PC-9 (cell line): ENCODE measurements around the gene BCKDHA. TPM values are rescaled to one million over a fixed set of nuclear protein-coding genes. Genes with fewer than 3 reads are reported as not detected.

Experiments used
- BruUV-seq: library from RNA; stranded (reverse); fragments of 400-500 nt; replicated peaks from 2 replicates; lab custom pipeline; 2021; lab: Mats Ljungman, UMichigan
- CTCF ChIA-PET: fragments of 300-600 bp; sonication (Branson Sonifier 250); formaldehyde crosslinking; loops from one replicate; lab custom pipeline; 2022; ENCODE audit warnings: antibody characterized with exemption; lab: Charles Lee
- POLR2A ChIA-PET: fragments of 300-600 bp; sonication (Branson Sonifier 250); formaldehyde crosslinking; loops from one replicate; lab custom pipeline; 2022; ENCODE audit warnings: antibody characterized with exemption; ENCODE audit not compliant: unreplicated experiment; lab: Charles Lee
- DNase-seq, 2 experiments: peaks; one replicate each; pipeline versions ENCODE4 v3.0.0 to v3.0.0-alpha.2; 2015 to 2022; ENCODE audit warnings: mixed read lengths in 1 of 2
- H2AFZ ChIP-seq: fragments of 200-600 bp; sonication (generic); 2 replicates; pipeline ENCODE4 v1.8.1; 2017; ENCODE audit warnings: antibody characterized with exemption
- H3F3A ChIP-seq: fragments of 200-600 bp; sonication (generic); 2 replicates; pipeline ENCODE4 v1.8.1; 2017; ENCODE audit warnings: antibody characterized with exemption, mild to moderate bottlenecking, low read depth; ENCODE audit not compliant: insufficient read depth
- H3K27ac ChIP-seq: fragments of 200-600 bp; sonication (generic); 2 replicates; pipeline ENCODE4 v1.6.1; 2016; ENCODE audit warnings: mixed run types
- H3K27me3 ChIP-seq: fragments of 200-600 bp; sonication (generic); 2 replicates; pipeline ENCODE4 v1.6.1; 2016; ENCODE audit warnings: low read depth, mixed run types; ENCODE audit not compliant: insufficient read depth
- H3K36me3 ChIP-seq: fragments of 200-600 bp; sonication (generic); 2 replicates; pipeline ENCODE4 v1.6.1; 2016; ENCODE audit warnings: low read depth, mixed run types
- H3K4me1 ChIP-seq: fragments of 200-600 bp; sonication (generic); replicated peaks from 2 replicates; pipeline ENCODE4 v1.6.1; 2016; ENCODE audit warnings: mixed run types; ENCODE audit not compliant: insufficient read depth
- H3K4me2 ChIP-seq: fragments of 200-600 bp; sonication (generic); 2 replicates; pipeline ENCODE4 v1.6.1; 2017; ENCODE audit warnings: mixed run types
- H3K4me3 ChIP-seq: fragments of 200-600 bp; sonication (generic); 2 replicates; pipeline ENCODE4 v1.6.1; 2016; ENCODE audit warnings: mixed run types
- H3K79me2 ChIP-seq: fragments of 200-600 bp; sonication (generic); 2 replicates; pipeline ENCODE4 v1.6.1; 2017; ENCODE audit warnings: low read depth, mixed run types
- H3K9me2 ChIP-seq: fragments of 200-600 bp; sonication (generic); 2 replicates; pipeline ENCODE4 v1.8.1; 2017; ENCODE audit warnings: mild to moderate bottlenecking; ENCODE audit not compliant: insufficient read depth
- H3K9me3 ChIP-seq: fragments of 200-600 bp; sonication (generic); 2 replicates; pipeline ENCODE4 v1.8.1; 2016; ENCODE audit warnings: low read depth; ENCODE audit not compliant: insufficient read depth
- H4K20me1 ChIP-seq: fragments of 200-600 bp; sonication (generic); 2 replicates; pipeline ENCODE4 v1.8.1; 2017; ENCODE audit not compliant: insufficient read depth
- EZH2 ChIP-seq: fragments of 200-600 bp; sonication (generic); IDR thresholded peaks from 2 replicates; pipeline ENCODE4 v1.8.0; 2017; ENCODE audit warnings: antibody characterized with exemption, low read depth
- intact Hi-C: fragments of 100-400 bp; cut with micrococcal nuclease; formaldehyde crosslinking; loops from one replicate; pipeline ENCODE4 v1.10.0; 2022; ENCODE audit not compliant: unreplicated experiment
- total RNA-seq: library from RNA; stranded (reverse); gene quantifications from 2 replicates; pipeline ENCODE4 v1.2.3, GENCODE V29; 2021
- TF ChIP-seq, protein P1 (sequence below): fragments of 200-600 bp; sonication (generic); conservative IDR thresholded peaks from 2 replicates; pipeline ENCODE4 v1.6.1; 2017; ENCODE audit warnings: mixed run types, antibody characterized with exemption, mild to moderate bottlenecking, moderate library complexity

BCKDHA gene
- total RNA-seq, 1 experiment from 2014 or later, result 26.3 TPM

- no peaks in the 10 kb centered on the region for H3K79me2 ChIP-seq
- no peak overlapping the region for H3K27ac ChIP-seq
- H3K36me3 ChIP-seq, result no peaks in the 10 kb centered on the region
These were observed 30.9 kb downstream of the BCKDHA start for GRCh38 chr19:41428481-41428859.

DNA sequence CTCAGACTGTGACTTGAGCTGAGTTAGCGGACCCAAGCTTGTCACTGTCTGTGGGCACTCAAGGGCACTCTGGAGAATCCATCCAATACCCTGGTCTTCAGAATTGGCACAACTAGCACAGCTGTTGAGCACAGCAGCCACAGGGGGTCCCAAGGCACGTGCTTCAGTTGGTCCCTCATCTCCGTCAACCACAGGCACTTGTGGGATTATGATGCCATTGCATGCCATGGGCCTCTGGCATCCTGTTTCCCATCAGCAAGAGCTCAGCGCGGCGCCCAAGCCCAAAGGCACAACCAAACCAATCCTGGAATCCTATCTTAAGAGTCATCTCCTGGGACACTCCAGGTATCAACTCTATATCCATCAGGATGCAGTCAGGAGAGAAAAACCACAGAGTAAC is 33.3 kb downstream of the BCKDHA start:
- no peak overlapping the region for H2AFZ ChIP-seq
- H3K9me2 ChIP-seq, result no peaks in the 10 kb centered on the region
- ChIA-PET POLR2A (no interaction called here), CTCF (no interaction called here)
- no TSS peak for BruUV-seq
- no peak overlapping the region for H3K4me3 ChIP-seq
- no peak for DNase-seq
- H3K4me1 ChIP-seq, result no peaks in the 10 kb centered on the region
- no peaks in the 10 kb centered on the region for H3K36me3 ChIP-seq
- H3K27ac ChIP-seq, result no peak overlapping the region
- TF ChIP-seq EZH2, result no peak
- TF ChIP-seq, protein P1, sequence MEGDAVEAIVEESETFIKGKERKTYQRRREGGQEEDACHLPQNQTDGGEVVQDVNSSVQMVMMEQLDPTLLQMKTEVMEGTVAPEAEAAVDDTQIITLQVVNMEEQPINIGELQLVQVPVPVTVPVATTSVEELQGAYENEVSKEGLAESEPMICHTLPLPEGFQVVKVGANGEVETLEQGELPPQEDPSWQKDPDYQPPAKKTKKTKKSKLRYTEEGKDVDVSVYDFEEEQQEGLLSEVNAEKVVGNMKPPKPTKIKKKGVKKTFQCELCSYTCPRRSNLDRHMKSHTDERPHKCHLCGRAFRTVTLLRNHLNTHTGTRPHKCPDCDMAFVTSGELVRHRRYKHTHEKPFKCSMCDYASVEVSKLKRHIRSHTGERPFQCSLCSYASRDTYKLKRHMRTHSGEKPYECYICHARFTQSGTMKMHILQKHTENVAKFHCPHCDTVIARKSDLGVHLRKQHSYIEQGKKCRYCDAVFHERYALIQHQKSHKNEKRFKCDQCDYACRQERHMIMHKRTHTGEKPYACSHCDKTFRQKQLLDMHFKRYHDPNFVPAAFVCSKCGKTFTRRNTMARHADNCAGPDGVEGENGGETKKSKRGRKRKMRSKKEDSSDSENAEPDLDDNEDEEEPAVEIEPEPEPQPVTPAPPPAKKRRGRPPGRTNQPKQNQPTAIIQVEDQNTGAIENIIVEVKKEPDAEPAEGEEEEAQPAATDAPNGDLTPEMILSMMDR, result no peak
- intact Hi-C loops, result loop anchor here (2.0 to 10.0 kb wide), 2 partner anchors 76 to 110 kb away; partner anchors contain the start of gene TGFB1
- H3K79me2 ChIP-seq, result no peaks in the 10 kb centered on the region
- H3K27me3 ChIP-seq, result no peaks in the 10 kb centered on the region
- H4K20me1 ChIP-seq, result no peaks in the 10 kb centered on the region
- no peak overlapping the region for H3K4me2 ChIP-seq
- peaks cover 10% of the 10 kb centered on the region; the same call in 1 of the 2 replicates for H3F3A ChIP-seq
- H3K9me3 ChIP-seq, result no peaks in the 10 kb centered on the region

More at GRCh38 chr19:41428481-41428859, 30.9 kb downstream of the BCKDHA start:
- H3K4me3 ChIP-seq, result no peak overlapping the region
- H2AFZ ChIP-seq, result no peak overlapping the region
- H4K20me1 ChIP-seq, result no peaks in the 10 kb centered on the region
- H3K4me1 ChIP-seq, result no peaks in the 10 kb centered on the region
- intact Hi-C loops, result no loop called here
- ChIA-PET POLR2A (no interaction called here), CTCF (no interaction called here)
- no peak overlapping the region for H3K4me2 ChIP-seq
- H3F3A ChIP-seq, result peaks cover 8% of the 10 kb centered on the region; the same call in 1 of the 2 replicates
- no peak for DNase-seq
- TF ChIP-seq, protein P1, result no peak
- TF ChIP-seq EZH2, result no peak
- no peaks in the 10 kb centered on the region for H3K9me3 ChIP-seq
- no peaks in the 10 kb centered on the region for H3K27me3 ChIP-seq
- BruUV-seq, result no TSS peak
- H3K9me2 ChIP-seq, result no peaks in the 10 kb centered on the region

DNA sequence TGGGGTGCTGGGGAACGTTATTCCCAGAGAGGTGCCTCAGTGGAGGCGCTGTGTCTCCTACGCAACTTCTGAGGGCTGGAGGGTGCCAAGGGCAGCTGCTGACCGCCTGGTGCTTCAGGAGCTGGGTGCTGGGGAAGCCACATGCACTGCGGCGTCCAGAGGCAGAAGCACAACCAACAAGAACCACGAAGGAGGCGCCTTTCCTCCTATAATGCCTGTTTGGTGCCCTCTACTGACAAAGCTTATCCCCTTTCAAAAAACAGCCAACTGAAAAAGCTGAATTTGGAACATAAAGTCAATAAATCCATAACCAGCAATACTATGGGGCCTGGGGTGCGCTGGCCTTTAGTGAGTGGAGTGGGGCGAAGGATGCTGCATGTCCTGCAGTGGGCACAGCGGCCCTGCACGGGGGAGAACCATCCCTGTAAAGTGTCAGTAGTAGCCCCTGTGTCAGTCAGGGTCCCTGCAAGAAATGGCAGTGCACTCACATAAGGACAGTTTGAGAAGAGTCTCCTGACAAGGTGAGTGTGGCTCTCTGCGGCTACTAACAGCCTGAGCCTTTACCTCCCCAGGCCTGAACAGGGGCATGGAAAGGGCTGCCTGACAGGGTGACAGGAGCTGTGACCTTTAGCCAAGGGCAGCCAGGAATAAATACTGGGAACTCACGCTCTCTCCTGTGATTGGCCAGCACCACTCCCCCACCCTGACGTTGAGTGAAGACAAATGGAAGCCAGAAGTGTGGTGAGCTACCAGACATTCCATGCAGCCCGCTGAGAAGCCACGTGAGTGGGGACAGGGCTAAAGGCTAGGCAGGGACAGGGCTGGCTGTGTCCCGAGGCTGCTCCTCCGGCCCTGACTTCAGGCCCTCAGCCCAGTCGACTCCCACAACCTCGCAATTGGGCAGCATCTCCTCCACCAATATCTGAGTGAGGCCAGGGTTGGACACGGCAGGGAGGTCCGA is 34.1 kb downstream of the BCKDHA start:
- intact Hi-C loops, result loop anchor here (2.0 to 10.0 kb wide), 2 partner anchors 77 to 111 kb away; partner anchors contain the start of gene TGFB1
- H3K79me2 ChIP-seq, result no peaks in the 10 kb centered on the region
- H3K4me2 ChIP-seq, result no peak overlapping the region
- H3K27me3 ChIP-seq, result no peaks in the 10 kb centered on the region
- TF ChIP-seq, protein P1, result peak; percentile 45
- no peak for TF ChIP-seq EZH2
- no peak overlapping the region for H2AFZ ChIP-seq
- H3K4me3 ChIP-seq, result no peak overlapping the region
- no peaks in the 10 kb centered on the region for H3K36me3 ChIP-seq
- CTCF ChIA-PET, result interaction anchor here (0.6 kb wide), 1 partner anchor 248 kb away, joined by 5 read pairs; no protein-coding TSS in a partner anchor
- no peak for DNase-seq
- H3K9me2 ChIP-seq, result no peaks in the 10 kb centered on the region
- BruUV-seq, result no TSS peak
- no peaks in the 10 kb centered on the region for H3K9me3 ChIP-seq
- POLR2A ChIA-PET, result interaction anchor here (0.6 kb wide), 1 partner anchor 168 kb away, joined by 4 read pairs; no protein-coding TSS in a partner anchor
- H4K20me1 ChIP-seq, result no peaks in the 10 kb centered on the region
- H3K4me1 ChIP-seq, result no peaks in the 10 kb centered on the region
- H3K27ac ChIP-seq, result no peak overlapping the region
- peaks cover 10% of the 10 kb centered on the region; the same call in 1 of the 2 replicates for H3F3A ChIP-seq
